Left lung (tissue), 14 donors: ENCODE measurements around the gene ABTB2. TPM values are rescaled to one million over a fixed set of nuclear protein-coding genes. Genes with fewer than 3 reads are reported as not detected.

Experiments used
- ATAC-seq: fragments of 200-7000 bp; cut with Tn5 transposase; one replicate; pipeline ENCODE4 v1.9.1; 2020; ENCODE audit warnings: moderate library complexity
- DNase-seq, 4 donors: peaks; one replicate each; pipeline ENCODE4 v3.0.0-alpha.2; 2013 to 2020
- H3K27ac ChIP-seq, 2 donors: fragments of 200-600 bp; sonication (generic) in 1 of 2; one replicate each; pipeline versions ENCODE4 v1.5.0 to v1.8.0; 2020 to 2021
- H3K27me3 ChIP-seq, 2 donors: fragments of 200-600 bp; sonication (generic) in 1 of 2; one replicate each; pipeline versions ENCODE4 v1.5.0 to v1.8.0; 2020 to 2021
- H3K36me3 ChIP-seq, 2 donors: fragments of 200-600 bp; sonication (generic) in 1 of 2; one replicate each; pipeline versions ENCODE4 v1.5.0 to v1.8.0; 2020 to 2021
- H3K4me1 ChIP-seq, 2 donors: fragments of 200-600 bp; one replicate each; pipeline ENCODE4 v1.8.0; 2021
- H3K4me3 ChIP-seq, 2 donors: fragments of 200-600 bp; sonication (generic) in 1 of 2; one replicate each; pipeline versions ENCODE4 v1.5.0 to v1.8.0; 2020 to 2021; ENCODE audit warnings: mild to moderate bottlenecking in 1 of 2
- H3K9me3 ChIP-seq, 2 donors: fragments of 200-600 bp; sonication (generic) in 1 of 2; one replicate each; pipeline versions ENCODE4 v1.5.0 to v1.8.0; 2020 to 2021
- intact Hi-C, 2 donors: fragments of 100-400 bp; cut with DNase I; formaldehyde crosslinking; loops; one replicate each; pipeline versions ENCODE4 v1.11.2 to v1.14.2; 2022
- long read RNA-seq, 12 donors: library from polyadenylated mRNA in 2 of 12; unstranded in 2 of 12; transcript quantifications; one replicate each; pipeline ENCODE4 v2.0.0 and lab custom pipeline, GENCODE V29; 2019 to 2026
- polyA plus RNA-seq, 6 donors: library from polyadenylated mRNA; unstranded; fragments of 120-200 nt; gene quantifications; one replicate each; pipeline ENCODE4 v1.2.1, GENCODE V29; 2013; ENCODE audit not compliant: insufficient read length in 6 of 6
- total RNA-seq, 2 donors: library from RNA; stranded (reverse); fragmentation: NEBNext Ultra II Directional; extraction: Animal tissue kit (Norgen Biotek cat#: 25700); gene quantifications; one replicate each; pipeline ENCODE4 v1.2.1, GENCODE V29; 2021
- TF ChIP-seq, protein P1 (sequence below), 2 donors: fragments of 200-600 bp; sonication (generic) in 1 of 2; IDR thresholded peaks; one replicate each; pipeline versions ENCODE4 v1.5.0 to v1.8.0; 2021; ENCODE audit warnings: antibody characterized with exemption in 2 of 2
- donor health status: DM: no; HTN: yes; CAD: no.
- donor health status: DM: no; HTN: no; CAD: no.

The ABTB2 gene
- 1 to 10 TPM; 2.4 to 6.9 TPM for total RNA-seq
- polyA plus RNA-seq: 1 to 10 TPM; 3.7 to 5.5 (median 4.8) TPM
- long read RNA-seq, donor 1, full-length matches to known transcripts: 1 of 1 reads
- long read RNA-seq, donor 1, partial matches to known transcripts: 0 of 1 reads
- long read RNA-seq, donor 1, other reads (novel, unspliced or antisense): 0 of 1 reads
- long read RNA-seq, donor 2: 0 reads
- long read RNA-seq, donor 3, partial matches to known transcripts: 5 of 5 reads
- long read RNA-seq, donor 3, other reads (novel, unspliced or antisense): 0 of 5 reads
- long read RNA-seq, donor 4, partial matches to known transcripts: 0 of 1 reads
- long read RNA-seq, donor 4, other reads (novel, unspliced or antisense): 1 of 1 reads
- long read RNA-seq, donor 5, full-length matches to known transcripts: 1 of 1 reads
- long read RNA-seq, donor 5, partial matches to known transcripts: 0 of 1 reads
- long read RNA-seq, donor 5, other reads (novel, unspliced or antisense): 0 of 1 reads
- long read RNA-seq, donor 6: 0 reads
- long read RNA-seq, donor 7: 0 reads
- long read RNA-seq, donor 8: 0 reads
- long read RNA-seq, donor 9: 0 reads
- long read RNA-seq, donor 10: 0 reads
- long read RNA-seq, donor 11, full-length matches to known transcripts: 2 of 2 reads
- long read RNA-seq, donor 11, partial matches to known transcripts: 0 of 2 reads
- long read RNA-seq, donor 11, other reads (novel, unspliced or antisense): 0 of 2 reads
- long read RNA-seq, donor 12: 0 reads

GRCh38 chr11:34357701-34358257 lies at the start of gene ABTB2:
Gene ABTB2 (minus strand): TSS chr11:34358010.
- Histone ChIP-seq H3K27ac (peak within 1 kb of the TSS; percentile 66 to 67), H3K4me1 (peaks cover 12 to 33% of the 10 kb centered on the region in 2 donors), H3K27me3 (peaks cover 0 to 44% of the 10 kb centered on the region in 2 donors), H3K9me3 (no peaks in the 10 kb centered on the region), H3K36me3 (no peaks in the 10 kb centered on the region), H3K4me3 (peak within 1 kb of the TSS; percentile 59 to 78)
- intact Hi-C loops: loop anchor here in 1 of 2 donors (2.0 kb wide), 1 partner anchor 183 kb away; no protein-coding TSS in a partner anchor
- DNase-seq (peak; percentile 96 to 99 (median 98)), ATAC-seq (peak; percentile 91)
- TF ChIP-seq, protein P1, sequence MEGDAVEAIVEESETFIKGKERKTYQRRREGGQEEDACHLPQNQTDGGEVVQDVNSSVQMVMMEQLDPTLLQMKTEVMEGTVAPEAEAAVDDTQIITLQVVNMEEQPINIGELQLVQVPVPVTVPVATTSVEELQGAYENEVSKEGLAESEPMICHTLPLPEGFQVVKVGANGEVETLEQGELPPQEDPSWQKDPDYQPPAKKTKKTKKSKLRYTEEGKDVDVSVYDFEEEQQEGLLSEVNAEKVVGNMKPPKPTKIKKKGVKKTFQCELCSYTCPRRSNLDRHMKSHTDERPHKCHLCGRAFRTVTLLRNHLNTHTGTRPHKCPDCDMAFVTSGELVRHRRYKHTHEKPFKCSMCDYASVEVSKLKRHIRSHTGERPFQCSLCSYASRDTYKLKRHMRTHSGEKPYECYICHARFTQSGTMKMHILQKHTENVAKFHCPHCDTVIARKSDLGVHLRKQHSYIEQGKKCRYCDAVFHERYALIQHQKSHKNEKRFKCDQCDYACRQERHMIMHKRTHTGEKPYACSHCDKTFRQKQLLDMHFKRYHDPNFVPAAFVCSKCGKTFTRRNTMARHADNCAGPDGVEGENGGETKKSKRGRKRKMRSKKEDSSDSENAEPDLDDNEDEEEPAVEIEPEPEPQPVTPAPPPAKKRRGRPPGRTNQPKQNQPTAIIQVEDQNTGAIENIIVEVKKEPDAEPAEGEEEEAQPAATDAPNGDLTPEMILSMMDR (IDR thresholded peaks at IDR 0.05): no peak

DNA sequence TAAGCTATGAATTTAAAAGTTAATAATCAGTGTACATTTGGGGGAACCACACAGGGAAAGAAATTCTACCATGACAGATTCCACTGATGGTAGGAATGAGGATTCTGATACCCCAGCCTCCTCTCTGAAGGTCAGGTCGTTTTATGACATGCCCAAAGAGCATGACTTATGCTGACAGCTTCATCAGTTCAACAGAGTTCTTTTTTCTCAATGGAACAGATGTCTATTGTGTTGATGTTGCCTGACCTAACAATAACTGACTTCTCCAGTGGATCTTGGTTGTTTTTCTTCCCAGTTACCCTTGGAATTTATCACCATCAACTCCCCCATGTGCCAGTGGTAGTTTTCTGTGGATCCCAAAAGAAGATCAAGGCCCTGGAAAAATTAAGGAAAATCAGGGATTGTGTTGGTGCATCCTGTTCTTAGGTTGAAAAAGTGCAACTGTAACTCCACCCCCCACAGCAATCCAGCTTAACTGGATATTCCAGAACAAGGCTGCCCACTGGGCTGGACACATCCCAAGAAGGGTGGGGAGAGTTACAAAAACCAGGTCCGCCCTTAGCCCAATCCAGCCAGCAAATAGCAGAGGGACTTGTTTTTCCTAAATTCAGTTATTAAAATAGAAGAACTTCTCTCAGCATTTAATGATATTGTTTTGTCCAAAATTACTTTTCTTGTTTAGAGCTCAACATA lies 49.5 kb upstream of the ABTB2 start:
- no peak overlapping the region for H3K27ac ChIP-seq
- intact Hi-C loops: no loop called here
- H3K4me1 ChIP-seq: no peaks in the 10 kb centered on the region
- no peak overlapping the region for H3K4me3 ChIP-seq
- TF ChIP-seq, protein P1 (IDR thresholded peaks at IDR 0.05): no peak
- no peaks in the 10 kb centered on the region for H3K36me3 ChIP-seq
- no peaks in the 10 kb centered on the region for H3K27me3 ChIP-seq
- DNase-seq (no peak), ATAC-seq (peak; percentile 29)
- no peaks in the 10 kb centered on the region for H3K9me3 ChIP-seq

- TF ChIP-seq, protein P1 (IDR thresholded peaks at IDR 0.05): no peak
- intact Hi-C loops: no loop called here
- Histone ChIP-seq H3K27ac (no peak overlapping the region), H3K27me3 (no peaks in the 10 kb centered on the region), H3K9me3 (no peaks in the 10 kb centered on the region), H3K4me3 (no peak overlapping the region), H3K36me3 (no peaks in the 10 kb centered on the region), H3K4me1 (no peaks in the 10 kb centered on the region)
- no peak for ATAC-seq
- no peak for DNase-seq
These were observed 48.6 kb upstream of the ABTB2 start for GRCh38 chr11:34406413-34406812.

DNA sequence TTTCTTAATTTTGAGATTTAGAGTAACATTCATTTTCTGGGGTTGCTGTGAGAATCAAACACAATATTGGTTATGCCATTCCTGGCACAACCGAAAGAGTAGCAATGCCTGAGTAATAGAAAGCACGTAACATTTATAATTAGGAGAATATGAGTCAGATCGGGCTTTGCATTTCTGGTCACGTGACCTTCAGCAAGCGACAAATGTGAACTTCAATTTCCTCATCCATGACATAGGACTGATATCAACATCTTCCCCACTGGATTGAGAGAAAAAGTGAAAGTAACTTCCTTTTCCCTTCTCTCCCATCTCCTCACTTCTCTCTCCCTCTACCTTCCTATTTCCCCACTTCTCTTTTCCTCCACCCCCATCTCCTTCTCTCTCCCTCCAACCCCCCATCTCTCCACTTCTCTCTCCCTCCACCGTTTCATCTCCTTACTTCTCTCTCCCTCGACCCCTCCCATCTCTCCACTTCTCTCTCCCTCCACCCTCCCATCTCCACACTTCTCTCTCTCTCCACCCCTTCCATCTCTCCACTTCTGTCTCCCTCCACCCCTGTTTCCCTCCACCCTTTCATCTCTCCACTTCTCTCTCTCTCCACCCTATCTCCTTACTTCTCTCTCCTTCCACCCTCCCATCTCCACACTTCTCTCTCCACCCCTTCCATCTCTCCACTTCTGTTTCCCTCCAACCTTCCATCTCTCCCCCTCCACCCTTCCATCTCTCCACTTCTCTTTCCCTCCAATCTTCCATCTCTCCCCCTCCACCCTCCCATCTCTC lies 47.5 kb upstream of the ABTB2 start:
- no peaks in the 10 kb centered on the region for H3K27me3 ChIP-seq
- TF ChIP-seq, protein P1 (IDR thresholded peaks at IDR 0.05): no peak
- DNase-seq: no peak
- ATAC-seq: peak; percentile 40
- H3K4me1 ChIP-seq: no peaks in the 10 kb centered on the region
- intact Hi-C loops: no loop called here
- H3K9me3 ChIP-seq: no peaks in the 10 kb centered on the region
- no peaks in the 10 kb centered on the region for H3K36me3 ChIP-seq
- no peak overlapping the region for H3K27ac ChIP-seq
- H3K4me3 ChIP-seq: peak overlapping the region in 1 of 2 donors; percentile 3
